Hepatocyte (in vitro differentiated cells): ENCODE measurements around the gene ADGB.

ENCODE experiments used
- EZH2 ChIP-seq: fragments of 200-600 bp; sonication (generic); IDR thresholded peaks from 2 replicates; pipeline ENCODE4 v1.6.1; 2016; ENCODE audit warnings: antibody characterized with exemption, mild to moderate bottlenecking, borderline replicate concordance
- EZH2phosphoT487 ChIP-seq: fragments of 200-600 bp; sonication (generic); IDR thresholded peaks from one replicate; pipeline ENCODE4 v1.6.1; 2018; ENCODE audit warnings: antibody characterized with exemption, mild to moderate bottlenecking, low read depth, moderate library complexity; ENCODE audit not compliant: unreplicated experiment, severe bottlenecking
- TF ChIP-seq, protein P1 (sequence below): fragments of 200-600 bp; sonication (generic); IDR thresholded peaks from 2 replicates; pipeline ENCODE4 v1.5.1; 2016; ENCODE audit warnings: antibody characterized with exemption, mild to moderate bottlenecking; ENCODE audit not compliant: poor library complexity

DNA sequence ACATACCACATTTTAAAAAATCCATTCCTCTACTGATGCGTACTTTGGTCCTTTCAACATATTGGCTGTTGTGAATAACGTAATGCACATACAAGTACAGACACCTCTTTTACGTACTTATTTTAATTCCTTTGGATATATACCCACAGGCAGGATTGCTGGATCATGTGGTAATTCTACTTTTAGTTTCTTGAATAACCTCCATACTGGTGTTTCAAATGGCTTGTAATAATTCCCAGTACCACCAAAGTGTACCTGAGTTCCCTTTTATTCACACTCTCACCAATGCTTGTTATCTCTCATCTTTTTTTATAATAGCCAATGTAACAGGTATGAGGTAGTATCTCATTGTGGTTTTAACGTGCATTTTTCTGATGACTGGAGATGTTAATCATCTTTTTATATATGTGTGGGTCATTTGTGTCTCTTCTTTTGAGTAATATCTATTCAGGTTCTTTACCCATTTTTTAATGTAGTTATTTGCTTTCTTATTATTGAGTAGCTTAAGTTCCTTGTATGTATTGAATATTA, 191.9 kb downstream of the ADGB start:
- TF ChIP-seq, protein P1, sequence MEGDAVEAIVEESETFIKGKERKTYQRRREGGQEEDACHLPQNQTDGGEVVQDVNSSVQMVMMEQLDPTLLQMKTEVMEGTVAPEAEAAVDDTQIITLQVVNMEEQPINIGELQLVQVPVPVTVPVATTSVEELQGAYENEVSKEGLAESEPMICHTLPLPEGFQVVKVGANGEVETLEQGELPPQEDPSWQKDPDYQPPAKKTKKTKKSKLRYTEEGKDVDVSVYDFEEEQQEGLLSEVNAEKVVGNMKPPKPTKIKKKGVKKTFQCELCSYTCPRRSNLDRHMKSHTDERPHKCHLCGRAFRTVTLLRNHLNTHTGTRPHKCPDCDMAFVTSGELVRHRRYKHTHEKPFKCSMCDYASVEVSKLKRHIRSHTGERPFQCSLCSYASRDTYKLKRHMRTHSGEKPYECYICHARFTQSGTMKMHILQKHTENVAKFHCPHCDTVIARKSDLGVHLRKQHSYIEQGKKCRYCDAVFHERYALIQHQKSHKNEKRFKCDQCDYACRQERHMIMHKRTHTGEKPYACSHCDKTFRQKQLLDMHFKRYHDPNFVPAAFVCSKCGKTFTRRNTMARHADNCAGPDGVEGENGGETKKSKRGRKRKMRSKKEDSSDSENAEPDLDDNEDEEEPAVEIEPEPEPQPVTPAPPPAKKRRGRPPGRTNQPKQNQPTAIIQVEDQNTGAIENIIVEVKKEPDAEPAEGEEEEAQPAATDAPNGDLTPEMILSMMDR = no peak
- TF ChIP-seq EZH2phosphoT487 (no peak), EZH2 (no peak)
